H9 (cell line): ENCODE data around the gene RHBDD1. TPM values are rescaled to one million over a fixed set of nuclear protein-coding genes. Genes with fewer than 3 reads are reported as not detected.

Source experiments
- DNase-seq: peaks from one replicate; pipeline ENCODE4 v3.0.0-alpha.2; 2017
- H2AFZ ChIP-seq: one replicate; pipeline ENCODE4 v1.6.1; 2013; ENCODE audit warnings: mild to moderate bottlenecking, low read length, control low read depth, moderate library complexity
- H2AK5ac ChIP-seq: 2 replicates; pipeline ENCODE4 v1.6.1; 2013; ENCODE audit warnings: low read length, control low read depth, mixed read lengths; ENCODE audit not compliant: insufficient read length
- H2BK120ac ChIP-seq: one replicate; pipeline ENCODE4 v1.6.1; 2013; ENCODE audit warnings: low read depth, mild to moderate bottlenecking, low read length, control low read depth, inconsistent platforms; ENCODE audit not compliant: poor library complexity, severe bottlenecking
- H2BK12ac ChIP-seq: 2 replicates; pipeline ENCODE4 v1.6.1; 2013; ENCODE audit warnings: low read length, control low read depth, mixed read lengths, low read depth; ENCODE audit not compliant: insufficient read length
- H2BK15ac ChIP-seq: 2 replicates; pipeline ENCODE4 v1.6.1; 2013; ENCODE audit warnings: low read depth, low read length, control low read depth
- H2BK20ac ChIP-seq: one replicate; pipeline ENCODE4 v1.6.1; 2013; ENCODE audit warnings: low read depth, mild to moderate bottlenecking, low read length, control low read depth, inconsistent platforms; ENCODE audit not compliant: poor library complexity, severe bottlenecking
- H2BK5ac ChIP-seq: 2 replicates; pipeline ENCODE4 v1.6.1; 2013; ENCODE audit warnings: low read length, control low read depth, mixed read lengths; ENCODE audit not compliant: insufficient read length
- H3K14ac ChIP-seq: 2 replicates; pipeline ENCODE4 v1.6.1; 2013; ENCODE audit warnings: low read length, control low read depth; ENCODE audit not compliant: insufficient read depth
- H3K18ac ChIP-seq: 2 replicates; pipeline ENCODE4 v1.6.1; 2013; ENCODE audit warnings: low read depth, mild to moderate bottlenecking, mixed read lengths, low read length, control low read depth; ENCODE audit not compliant: insufficient read length
- H3K23ac ChIP-seq: 2 replicates; pipeline ENCODE4 v1.6.1; 2013; ENCODE audit warnings: low read length, control low read depth, mixed read lengths, low read depth; ENCODE audit not compliant: insufficient read length
- H3K23me2 ChIP-seq: 2 replicates; pipeline ENCODE4 v1.6.1; 2013; ENCODE audit warnings: low read depth, mild to moderate bottlenecking, mixed read lengths, low read length, control low read depth; ENCODE audit not compliant: insufficient read length, poor library complexity, severe bottlenecking
- H3K27ac ChIP-seq: 2 replicates; pipeline ENCODE4 v1.5.1; 2013; ENCODE audit warnings: low read length, control low read depth, mixed read lengths, low read depth; ENCODE audit not compliant: insufficient read length
- H3K27me3 ChIP-seq: 2 replicates; pipeline ENCODE4 v1.6.1; 2013; ENCODE audit warnings: low read length, control low read depth, inconsistent platforms; ENCODE audit not compliant: insufficient read depth
- H3K4ac ChIP-seq: 2 replicates; pipeline ENCODE4 v1.6.1; 2013; ENCODE audit warnings: low read depth, mild to moderate bottlenecking, control low read depth, inconsistent platforms, low read length, moderate library complexity
- H3K4me1 ChIP-seq: 2 replicates; pipeline ENCODE4 v1.6.1; 2013; ENCODE audit warnings: low read length, control low read depth, inconsistent platforms; ENCODE audit not compliant: insufficient read depth
- H3K4me2 ChIP-seq: 2 replicates; pipeline ENCODE4 v1.6.1; 2013; ENCODE audit warnings: low read length, control low read depth, mixed read lengths; ENCODE audit not compliant: insufficient read length, insufficient read depth
- H3K56ac ChIP-seq: 2 replicates; pipeline ENCODE4 v1.6.1; 2013; ENCODE audit warnings: low read depth, mild to moderate bottlenecking, mixed read lengths, low read length, control low read depth; ENCODE audit not compliant: insufficient read length
- H3K79me1 ChIP-seq: 2 replicates; pipeline ENCODE4 v1.6.1; 2013; ENCODE audit warnings: low read depth, mild to moderate bottlenecking, moderate library complexity, low read length, control low read depth, inconsistent platforms; ENCODE audit not compliant: insufficient read depth, poor library complexity, severe bottlenecking
- H3K79me2 ChIP-seq: 2 replicates; pipeline ENCODE4 v1.6.1; 2013; ENCODE audit warnings: low read length, control low read depth, inconsistent platforms; ENCODE audit not compliant: insufficient read depth
- H3K9ac ChIP-seq: 2 replicates; pipeline ENCODE4 v1.6.1; 2013; ENCODE audit warnings: low read length, control low read depth, mixed read lengths; ENCODE audit not compliant: insufficient read length; ENCODE audit errors: extremely low read depth
- H3K9me3 ChIP-seq: one replicate; pipeline ENCODE4 v1.6.1; 2013; ENCODE audit warnings: low read depth, low read length, inconsistent platforms; ENCODE audit not compliant: control insufficient read depth
- H3T11ph ChIP-seq: one replicate; pipeline ENCODE4 v1.6.1; 2013; ENCODE audit warnings: mild to moderate bottlenecking, low read length, control low read depth, inconsistent platforms
- H4K20me1 ChIP-seq: one replicate; pipeline ENCODE4 v1.6.1; 2013; ENCODE audit not compliant: control insufficient read depth, insufficient read length, insufficient read depth
- H4K5ac ChIP-seq: 2 replicates; pipeline ENCODE4 v1.6.1; 2013; ENCODE audit warnings: low read depth, mild to moderate bottlenecking, mixed read lengths, low read length, control low read depth; ENCODE audit not compliant: insufficient read length
- H4K8ac ChIP-seq: replicated peaks from 2 replicates; pipeline ENCODE4 v1.6.1; 2013; ENCODE audit warnings: low read length, control low read depth, mixed read lengths, low read depth; ENCODE audit not compliant: insufficient read length
- H4K91ac ChIP-seq: 2 replicates; pipeline ENCODE4 v1.6.1; 2013; ENCODE audit warnings: low read depth, mild to moderate bottlenecking, moderate library complexity, mixed read lengths, low read length, control low read depth; ENCODE audit not compliant: insufficient read length
- H3K27ac Mint-ChIP-seq, 3 experiments: 2 replicates in 2 of 3; 3 replicates in 1 of 3; pipeline ENCODE4 v1.8.0; 2020 to 2021; ENCODE audit warnings: mixed read lengths in 3 of 3, mild to moderate bottlenecking in 1 of 3, moderate library complexity in 1 of 3
- H3K27me3 Mint-ChIP-seq: 2 replicates; pipeline ENCODE4 v1.8.0; 2021; ENCODE audit warnings: low read depth, mild to moderate bottlenecking, moderate library complexity, mixed read lengths
- H3K36me3 Mint-ChIP-seq, 3 experiments: 2 replicates in 2 of 3; 3 replicates in 1 of 3; pipeline ENCODE4 v1.8.0; 2020 to 2021; ENCODE audit warnings: low read depth in 3 of 3, mixed read lengths in 3 of 3; ENCODE audit not compliant: insufficient read depth in 1 of 3
- H3K4me1 Mint-ChIP-seq, 2 experiments: 2 replicates each; pipeline ENCODE4 v1.8.0; 2020; ENCODE audit warnings: mixed read lengths in 2 of 2
- H3K4me3 Mint-ChIP-seq, 2 experiments: 2 replicates in 1 of 2; 3 replicates in 1 of 2; pipeline ENCODE4 v1.8.0; 2020 to 2021; ENCODE audit warnings: mild to moderate bottlenecking in 2 of 2, mixed read lengths in 2 of 2, moderate library complexity in 1 of 2
- H3K9me3 Mint-ChIP-seq, 2 experiments: 2 replicates in 1 of 2; 3 replicates in 1 of 2; pipeline ENCODE4 v1.8.0; 2020; ENCODE audit warnings: mild to moderate bottlenecking in 2 of 2, mixed read lengths in 2 of 2, moderate library complexity in 1 of 2
- WGBS: extraction: QIAGEN DNeasy Blood & Tissue Kit; methylation state at CpG from one replicate; pipeline ENCODE4 v1.1.7; 2013; ENCODE audit warnings: missing lambda C conversion rate, low lambda C conversion rate, mixed read lengths; ENCODE audit not compliant: insufficient read length; ENCODE audit errors: extremely low coverage; 5-methylcytosine and 5-hydroxymethylcytosine counted together
- total RNA-seq: library from RNA; stranded (reverse); gene quantifications from 2 replicates; pipeline ENCODE4 v1.2.1, GENCODE V29; 2021
- TF ChIP-seq, protein P1 (sequence below): fragments of 200-600 bp; sonication (generic); conservative IDR thresholded peaks from 3 replicates; pipeline ENCODE4 v1.8.0; 2021; ENCODE audit warnings: antibody characterized with exemption, mild to moderate bottlenecking

The RHBDD1 gene
- total RNA-seq, 1 experiment from 2014 or later, result 24.9 TPM

DNA sequence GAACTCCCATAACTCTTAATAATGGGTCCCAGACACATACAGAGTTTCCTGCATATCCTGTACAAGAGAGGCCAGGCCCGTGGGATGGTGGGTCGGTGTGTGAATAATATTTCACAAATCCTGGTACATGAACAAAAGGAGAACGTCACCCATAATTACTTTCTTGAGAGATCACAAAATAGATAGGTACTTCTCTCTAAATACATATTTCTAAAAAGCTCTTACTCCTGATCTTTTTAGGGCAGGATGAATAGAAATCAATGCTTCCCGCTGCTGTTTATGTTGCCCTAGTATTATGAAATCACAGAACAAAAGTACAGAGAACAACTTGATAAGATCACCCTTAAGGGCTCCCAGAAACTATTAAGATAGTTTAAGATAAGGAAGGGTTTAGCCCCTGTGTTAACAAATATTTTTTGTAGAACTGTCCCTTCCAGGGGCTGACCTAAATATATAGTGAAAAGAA, 41.6 kb upstream of the RHBDD1 start:
- Mint-ChIP-seq H3K27ac (peak overlapping the region in 2 of 3 experiments; percentile 10 to 51; a peak in 1 of 7 replicates), H3K4me1 (peaks cover 37 to 53% of the 10 kb centered on the region in 2 experiments), H3K4me3 (peak overlapping the region; percentile 48 to 72), H3K27me3 (peaks cover 1% of the 10 kb centered on the region; the same call in 1 of the 2 replicates), H3K9me3 (peaks cover 0 to 4% of the 10 kb centered on the region in 2 experiments; a peak in 3 of 5 replicates), H3K36me3 (peaks cover 23 to 36% (median 34%) of the 10 kb centered on the region in 3 experiments)
- no peak overlapping the region for H4K8ac ChIP-seq
- H2BK15ac ChIP-seq, result no peak overlapping the region
- H3K23ac ChIP-seq, result no peak overlapping the region
- no peak overlapping the region for H3K18ac ChIP-seq
- H2BK12ac ChIP-seq, result no peak overlapping the region
- H3K9me3 ChIP-seq, result no peaks in the 10 kb centered on the region
- no CpG with 5 or more reads among the region's 4 CpGs for WGBS
- peaks cover 20% of the 10 kb centered on the region for H3K23me2 ChIP-seq
- DNase-seq, result no peak
- no peak overlapping the region for H3K27ac ChIP-seq
- H3K27me3 ChIP-seq, result no peaks in the 10 kb centered on the region
- no peak overlapping the region for H3K9ac ChIP-seq
- TF ChIP-seq, protein P1, sequence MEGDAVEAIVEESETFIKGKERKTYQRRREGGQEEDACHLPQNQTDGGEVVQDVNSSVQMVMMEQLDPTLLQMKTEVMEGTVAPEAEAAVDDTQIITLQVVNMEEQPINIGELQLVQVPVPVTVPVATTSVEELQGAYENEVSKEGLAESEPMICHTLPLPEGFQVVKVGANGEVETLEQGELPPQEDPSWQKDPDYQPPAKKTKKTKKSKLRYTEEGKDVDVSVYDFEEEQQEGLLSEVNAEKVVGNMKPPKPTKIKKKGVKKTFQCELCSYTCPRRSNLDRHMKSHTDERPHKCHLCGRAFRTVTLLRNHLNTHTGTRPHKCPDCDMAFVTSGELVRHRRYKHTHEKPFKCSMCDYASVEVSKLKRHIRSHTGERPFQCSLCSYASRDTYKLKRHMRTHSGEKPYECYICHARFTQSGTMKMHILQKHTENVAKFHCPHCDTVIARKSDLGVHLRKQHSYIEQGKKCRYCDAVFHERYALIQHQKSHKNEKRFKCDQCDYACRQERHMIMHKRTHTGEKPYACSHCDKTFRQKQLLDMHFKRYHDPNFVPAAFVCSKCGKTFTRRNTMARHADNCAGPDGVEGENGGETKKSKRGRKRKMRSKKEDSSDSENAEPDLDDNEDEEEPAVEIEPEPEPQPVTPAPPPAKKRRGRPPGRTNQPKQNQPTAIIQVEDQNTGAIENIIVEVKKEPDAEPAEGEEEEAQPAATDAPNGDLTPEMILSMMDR, result no peak
- peaks cover 10% of the 10 kb centered on the region; the same call in 1 of the 2 replicates for H3K79me2 ChIP-seq
- no peak overlapping the region for H4K91ac ChIP-seq
- no peak overlapping the region for H4K5ac ChIP-seq
- no peak overlapping the region for H3K4ac ChIP-seq
- H2AFZ ChIP-seq, result no peak overlapping the region
- H3K79me1 ChIP-seq, result peaks cover 5% of the 10 kb centered on the region
- no peak overlapping the region for H2AK5ac ChIP-seq
- no peak overlapping the region for H3T11ph ChIP-seq
- peaks cover 2% of the 10 kb centered on the region; the same call in 1 of the 2 replicates for H3K4me1 ChIP-seq
- H2BK5ac ChIP-seq, result no peak overlapping the region
- H3K56ac ChIP-seq, result no peak overlapping the region
- no peak overlapping the region for H2BK20ac ChIP-seq
- H2BK120ac ChIP-seq, result no peak overlapping the region
- H4K20me1 ChIP-seq, result no peaks in the 10 kb centered on the region
- H3K4me2 ChIP-seq, result no peak overlapping the region
- H3K14ac ChIP-seq, result no peak overlapping the region
